ENCODE results near the gene FBH1. TPM values are rescaled to one million over a fixed set of nuclear protein-coding genes. Genes with fewer than 3 reads are reported as not detected.

The FBH1 gene
- total RNA-seq, 1 experiment from 2014 or later: 22.0 TPM

DNA sequence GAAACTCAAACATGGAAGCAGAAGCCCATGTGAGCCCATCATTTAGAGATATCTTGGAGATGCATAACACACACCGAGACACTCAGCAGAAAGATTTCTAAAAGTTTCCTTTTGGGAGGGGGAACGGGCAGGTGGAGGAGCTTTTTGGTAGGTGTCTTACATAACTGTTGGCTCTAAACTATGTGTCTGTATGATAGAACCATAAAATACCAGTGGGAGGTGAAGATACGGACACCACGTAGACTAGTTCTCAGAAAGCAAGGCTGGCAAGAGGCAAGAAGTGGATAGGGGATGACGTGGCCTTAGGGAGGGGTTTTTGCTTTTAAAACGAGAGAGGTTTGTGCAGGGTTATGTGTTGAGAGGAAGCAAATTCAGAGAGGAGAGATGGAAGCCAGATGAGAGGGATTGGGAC is 50.8 kb downstream of the FBH1 start:
- H3K4me1 ChIP-seq (ENCODE audit: insufficient read depth, low read length): peaks cover 20% of the 10 kb centered on the region
- CTCF ChIA-PET: no interaction called here
- H3K4me2 ChIP-seq (ENCODE audit: low read length): no peak overlapping the region
- POLR2A ChIA-PET (ENCODE audit: unreplicated experiment): no interaction called here
- H3K36me3 ChIP-seq (ENCODE audit: low read depth, low read length): no peaks in the 10 kb centered on the region
- ATAC-seq (no peak), DNase-seq (no peak)
- no peak overlapping the region for H2AFZ ChIP-seq (ENCODE audit: low read length)
- no peak overlapping the region for H3K27ac ChIP-seq (ENCODE audit: low read length)
- H3K79me2 ChIP-seq (ENCODE audit: low read length): no peaks in the 10 kb centered on the region
- BruUV-seq (replicated peaks): no TSS peak
- H4K20me1 ChIP-seq (ENCODE audit: low read length): no peaks in the 10 kb centered on the region
- no peaks in the 10 kb centered on the region for H3K9me3 ChIP-seq (ENCODE audit: low read length)
- H3K9me2 ChIP-seq (replicated peaks; ENCODE audit: low read length): no peaks in the 10 kb centered on the region
- intact Hi-C loops (cut with micrococcal nuclease): no loop called here
- TF ChIP-seq EZH2phosphoT487 (IDR thresholded peaks at IDR 0.05; ENCODE audit: borderline replicate concordance, low read length) (no peak), CTCF (conservative IDR thresholded peaks at IDR 0.05; ENCODE audit: low read depth, low read length) (no peak), EZH2 (IDR thresholded peaks at IDR 0.05; ENCODE audit: low read length, unreplicated experiment) (no peak)
- H3K9ac ChIP-seq (ENCODE audit: low read length): no peak overlapping the region
- no peaks in the 10 kb centered on the region for H3K27me3 ChIP-seq (ENCODE audit: low read length)
- H3K4me3 ChIP-seq (ENCODE audit: low read length): no peak overlapping the region
- H3F3A ChIP-seq (ENCODE audit: low read length, unreplicated experiment): no peaks in the 10 kb centered on the region

GRCh38 chr10:5941579-5941978 is 51.5 kb downstream of the FBH1 start:
- H3K27ac ChIP-seq (ENCODE audit: low read length): no peak overlapping the region
- CTCF ChIA-PET: no interaction called here
- no peak overlapping the region for H3K4me2 ChIP-seq (ENCODE audit: low read length)
- no peak for ATAC-seq
- H3K9ac ChIP-seq (ENCODE audit: low read length): no peak overlapping the region
- intact Hi-C loops (cut with micrococcal nuclease): no loop called here
- H3K4me3 ChIP-seq (ENCODE audit: low read length): no peak overlapping the region
- POLR2A ChIA-PET (ENCODE audit: unreplicated experiment): no interaction called here
- no peaks in the 10 kb centered on the region for H3K36me3 ChIP-seq (ENCODE audit: low read depth, low read length)
- TF ChIP-seq EZH2phosphoT487 (IDR thresholded peaks at IDR 0.05; ENCODE audit: borderline replicate concordance, low read length) (no peak), EZH2 (IDR thresholded peaks at IDR 0.05; ENCODE audit: low read length, unreplicated experiment) (no peak), CTCF (conservative IDR thresholded peaks at IDR 0.05; ENCODE audit: low read depth, low read length) (no peak)
- no peaks in the 10 kb centered on the region for H3K9me2 ChIP-seq (replicated peaks; ENCODE audit: low read length)
- H3K9me3 ChIP-seq (ENCODE audit: low read length): no peaks in the 10 kb centered on the region
- no peak for DNase-seq
- no peaks in the 10 kb centered on the region for H3F3A ChIP-seq (ENCODE audit: low read length, unreplicated experiment)
- no peaks in the 10 kb centered on the region for H3K27me3 ChIP-seq (ENCODE audit: low read length)
- no peaks in the 10 kb centered on the region for H3K79me2 ChIP-seq (ENCODE audit: low read length)
- H2AFZ ChIP-seq (ENCODE audit: low read length): no peak overlapping the region
- no TSS peak for BruUV-seq (replicated peaks)
- H3K4me1 ChIP-seq (ENCODE audit: insufficient read depth, low read length): peaks cover 27% of the 10 kb centered on the region
- no peaks in the 10 kb centered on the region for H4K20me1 ChIP-seq (ENCODE audit: low read length)

- Histone ChIP-seq H3K9ac (ENCODE audit: low read length) (no peak overlapping the region), H3K27me3 (ENCODE audit: low read length) (no peaks in the 10 kb centered on the region), H3K4me3 (ENCODE audit: low read length) (no peak overlapping the region), H3K9me2 (replicated peaks; ENCODE audit: low read length) (no peaks in the 10 kb centered on the region), H3K27ac (ENCODE audit: low read length) (no peak overlapping the region), H3K9me3 (ENCODE audit: low read length) (no peaks in the 10 kb centered on the region), H3K4me1 (ENCODE audit: insufficient read depth, low read length) (peaks cover 27% of the 10 kb centered on the region), H2AFZ (ENCODE audit: low read length) (no peak overlapping the region), H3K4me2 (ENCODE audit: low read length) (no peak overlapping the region), H4K20me1 (ENCODE audit: low read length) (no peaks in the 10 kb centered on the region), H3K36me3 (ENCODE audit: low read depth, low read length) (no peaks in the 10 kb centered on the region), H3K79me2 (ENCODE audit: low read length) (no peaks in the 10 kb centered on the region), H3F3A (ENCODE audit: low read length, unreplicated experiment) (no peaks in the 10 kb centered on the region)
- DNase-seq (no peak), ATAC-seq (no peak)
- TF ChIP-seq EZH2phosphoT487 (IDR thresholded peaks at IDR 0.05; ENCODE audit: borderline replicate concordance, low read length) (no peak), EZH2 (IDR thresholded peaks at IDR 0.05; ENCODE audit: low read length, unreplicated experiment) (no peak), CTCF (conservative IDR thresholded peaks at IDR 0.05; ENCODE audit: low read depth, low read length) (no peak)
- intact Hi-C loops (cut with micrococcal nuclease): no loop called here
- POLR2A ChIA-PET (ENCODE audit: unreplicated experiment): no interaction called here
- BruUV-seq (replicated peaks): no TSS peak
- CTCF ChIA-PET: no interaction called here
These were observed 52.0 kb downstream of the FBH1 start for GRCh38 chr10:5942001-5942400.
